Liver (tissue), 9 donors: ENCODE data around the gene UBTD1. TPM values are rescaled to one million over a fixed set of nuclear protein-coding genes. Genes with fewer than 3 reads are reported as not detected.
"Not testable (repeated sequence)": the region's sequence is repeated elsewhere in the genome, so short reads cannot be mapped to it uniquely, and the experiment has no call there.

Experiments
- DNase-seq: peaks from one replicate; pipeline ENCODE4 v3.0.0-alpha.2; 2017; ENCODE audit warnings: low spot score
- H3K27ac ChIP-seq, 2 donors: one replicate each; pipeline ENCODE4 v1.7.0; 2013; ENCODE audit warnings: inconsistent platforms in 2 of 2, low read length in 2 of 2, control low read depth in 1 of 2, low read depth in 1 of 2, mild to moderate bottlenecking in 1 of 2
- H3K27me3 ChIP-seq, 4 donors: one replicate each; pipeline versions ENCODE4 v1.6.1 to v1.7.0; 2013; ENCODE audit warnings: low read length in 3 of 4, inconsistent platforms in 1 of 4, mild to moderate bottlenecking in 1 of 4, moderate library complexity in 1 of 4; ENCODE audit not compliant: control insufficient read depth in 4 of 4, insufficient read depth in 4 of 4
- H3K36me3 ChIP-seq, 4 donors: one replicate each; pipeline versions ENCODE4 v1.6.1 to v1.7.0; 2013; ENCODE audit warnings: low read length in 3 of 4, mild to moderate bottlenecking in 3 of 4, low read depth in 1 of 4, moderate library complexity in 1 of 4; ENCODE audit not compliant: control insufficient read depth in 4 of 4, insufficient read depth in 3 of 4
- H3K4me1 ChIP-seq, 4 donors: one replicate each; pipeline versions ENCODE4 v1.6.1 to v1.7.0; 2013; ENCODE audit warnings: low read length in 3 of 4, mild to moderate bottlenecking in 3 of 4, moderate library complexity in 1 of 4; ENCODE audit not compliant: control insufficient read depth in 4 of 4, insufficient read depth in 4 of 4
- H3K4me3 ChIP-seq, 3 donors: one replicate each; pipeline versions ENCODE4 v1.6.1 to v1.7.0; 2013; ENCODE audit warnings: low read length in 3 of 3, control low read depth in 1 of 3, low read depth in 1 of 3, mild to moderate bottlenecking in 1 of 3
- H3K9ac ChIP-seq, 2 donors: one replicate each; pipeline ENCODE4 v1.7.0; 2013; ENCODE audit warnings: low read length in 2 of 2, mild to moderate bottlenecking in 2 of 2, moderate library complexity in 2 of 2, control low read depth in 1 of 2, low read depth in 1 of 2
- H3K9me3 ChIP-seq, 4 donors: one replicate each; pipeline versions ENCODE4 v1.6.1 to v1.7.0; 2013; ENCODE audit warnings: low read length in 3 of 4; ENCODE audit not compliant: control insufficient read depth in 4 of 4
- ATF3 ChIP-seq: IDR thresholded peaks from 2 replicates; pipeline ENCODE4 v1.6.1; 2016; ENCODE audit warnings: antibody characterized with exemption
- CTCF ChIP-seq: fragments of 150-350 bp; IDR thresholded peaks from 2 replicates; pipeline ENCODE4 v1.5.1; 2017; ENCODE audit warnings: improper control_type of control experiment, low read depth, low read length; ENCODE audit not compliant: missing input control
- EGR1 ChIP-seq, 2 donors: IDR thresholded peaks; 2 replicates each; pipeline ENCODE4 v1.6.1; 2016 to 2018; ENCODE audit warnings: antibody characterized with exemption in 2 of 2, low read depth in 2 of 2
- FOXA1 ChIP-seq: IDR thresholded peaks from 2 replicates; pipeline ENCODE4 v1.6.1; 2016; ENCODE audit warnings: antibody characterized with exemption
- FOXA2 ChIP-seq: IDR thresholded peaks from 2 replicates; pipeline ENCODE4 v1.6.1; 2016; ENCODE audit warnings: antibody characterized with exemption
- GABPA ChIP-seq, 2 donors: IDR thresholded peaks in 1 of 2; conservative IDR thresholded peaks in 1 of 2; 2 replicates each; pipeline ENCODE4 v1.6.1; 2016; ENCODE audit warnings: antibody characterized with exemption in 2 of 2, mild to moderate bottlenecking in 1 of 2, moderate library complexity in 1 of 2
- HNF4G ChIP-seq: IDR thresholded peaks from 2 replicates; pipeline ENCODE4 v1.6.1; 2016; ENCODE audit warnings: antibody characterized with exemption
- MAX ChIP-seq: IDR thresholded peaks from 2 replicates; pipeline ENCODE4 v1.6.1; 2016; ENCODE audit warnings: antibody characterized with exemption
- RXRA ChIP-seq, 2 donors: IDR thresholded peaks; 2 replicates each; pipeline ENCODE4 v1.6.1; 2017 to 2018; ENCODE audit warnings: antibody characterized with exemption in 2 of 2, mild to moderate bottlenecking in 1 of 2
- SP1 ChIP-seq: IDR thresholded peaks from 2 replicates; pipeline ENCODE4 v1.6.1; 2018; ENCODE audit warnings: antibody characterized with exemption, mild to moderate bottlenecking
- TAF1 ChIP-seq: conservative IDR thresholded peaks from 2 replicates; pipeline ENCODE4 v1.6.1; 2016; ENCODE audit warnings: antibody characterized with exemption, mild to moderate bottlenecking
- YY1 ChIP-seq: IDR thresholded peaks from 2 replicates; pipeline ENCODE4 v1.6.1; 2016; ENCODE audit warnings: antibody characterized with exemption, mild to moderate bottlenecking
- ZBTB33 ChIP-seq: IDR thresholded peaks from 2 replicates; pipeline ENCODE4 v1.6.1; 2016; ENCODE audit warnings: antibody characterized with exemption
- WGBS: extraction: QIAGEN DNeasy Blood & Tissue Kit; methylation state at CpG from one replicate; pipeline ENCODE4 v1.1.7; 2013; 5-methylcytosine and 5-hydroxymethylcytosine counted together
- polyA plus RNA-seq, 2 donors: library from polyadenylated mRNA; stranded (reverse) in 1 of 2; unstranded in 1 of 2; fragments of 200-250 nt in 1 of 2; fragments of >200 nt in 1 of 2; fragmentation: Nextera tagmentation in 1 of 2; extraction: Ambion mirVana in 1 of 2; gene quantifications; one replicate each; pipeline versions ENCODE4 v1.2.1 to v1.2.3, GENCODE V29; 2013 to 2015
- total RNA-seq, 2 donors: library from RNA; depleted of rRNA; stranded (reverse); fragments of >200 nt; gene quantifications; one replicate each; pipeline ENCODE4 v1.2.3, GENCODE V29; 2014
- donor health status: healthy.
- donor health status: healthy.
- donor health status: healthy.
- donor health status: healthy.
- donor health status: healthy.

The UBTD1 gene
- total and polyA plus RNA-seq, 4 donors: 2.7 to 11.0 (median 9.3) TPM

GRCh38 chr10:97466755-97467154, 32.0 kb upstream of the UBTD1 start:
- peaks cover 10 to 76% (median 59%) of the 10 kb centered on the region in 4 donors for H3K36me3 ChIP-seq
- no peak overlapping the region for H3K9ac ChIP-seq
- no peak for TF ChIP-seq SP1
- TF ChIP-seq GABPA (IDR thresholded peaks at IDR 0.05 in 1 of 2, conservative IDR thresholded peaks at IDR 0.05 in 1 of 2): no peak
- TF ChIP-seq HNF4G: no peak
- TF ChIP-seq RXRA (IDR thresholded peaks at IDR 0.05): no peak
- 96% methylated on average over 4 of the region's 4 CpGs for WGBS
- no peak for DNase-seq
- H3K9me3 ChIP-seq: no peaks in the 10 kb centered on the region
- H3K27ac ChIP-seq: no peak overlapping the region
- H3K27me3 ChIP-seq: no peaks in the 10 kb centered on the region
- H3K4me1 ChIP-seq: peaks cover 0 to 7% (median 1%) of the 10 kb centered on the region in 4 donors
- no peak overlapping the region for H3K4me3 ChIP-seq

- H3K9me3 ChIP-seq: no peaks in the 10 kb centered on the region
- DNase-seq: no peak
- TF ChIP-seq CTCF (no peak), ZBTB33 (no peak), YY1 (no peak), GABPA (IDR thresholded peaks at IDR 0.05 in 1 of 2, conservative IDR thresholded peaks at IDR 0.05 in 1 of 2) (no peak), MAX (no peak), ATF3 (no peak), EGR1 (IDR thresholded peaks at IDR 0.05; ENCODE audit: low read depth in 2 of 2) (no peak), FOXA2 (no peak), FOXA1 (no peak), RXRA (IDR thresholded peaks at IDR 0.05) (no peak), TAF1 (no peak)
- no peaks in the 10 kb centered on the region for H3K27me3 ChIP-seq
- H3K4me3 ChIP-seq: no peak overlapping the region
- H3K9ac ChIP-seq: no peak overlapping the region
- 77% methylated on average over 3 of the region's 3 CpGs for WGBS
- H3K4me1 ChIP-seq: peaks cover 0 to 7% (median 1%) of the 10 kb centered on the region in 4 donors
- no peak overlapping the region for H3K27ac ChIP-seq
- peaks cover 8 to 62% (median 49%) of the 10 kb centered on the region in 4 donors for H3K36me3 ChIP-seq
Observed at GRCh38 chr10:97468162-97468561, 30.6 kb upstream of the UBTD1 start.

- not testable (repeated sequence) for H3K27ac ChIP-seq, H3K9ac ChIP-seq, H3K27me3 ChIP-seq, H3K4me3 ChIP-seq, H3K4me1 ChIP-seq, DNase-seq, H3K9me3 ChIP-seq
- peaks cover 9 to 62% (median 48%) of the 10 kb centered on the region in 4 donors for H3K36me3 ChIP-seq
- 96% methylated on average over 12 of the region's 12 CpGs for WGBS
Observed at GRCh38 chr10:97468781-97469180, 29.9 kb upstream of the UBTD1 start.
